Sigmoid colon (tissue), 4 donors: ENCODE measurements around the gene TAP1.

ENCODE experiments used
- CTCF ChIP-seq, 4 experiments: fragments of 450-650 bp in 3 of 4; fragments of 200-600 bp in 1 of 4; IDR thresholded peaks; one replicate each; pipeline ENCODE4 v1.5.1; 2016 to 2019; ENCODE audit warnings: antibody characterized with exemption in 4 of 4, mild to moderate bottlenecking in 3 of 4, moderate library complexity in 2 of 4
- POLR2A ChIP-seq, 2 donors: fragments of 450-650 bp; IDR thresholded peaks; one replicate each; pipeline ENCODE4 v1.6.1; 2016; ENCODE audit warnings: antibody characterized with exemption in 2 of 2, mild to moderate bottlenecking in 2 of 2, moderate library complexity in 2 of 2
- POLR2AphosphoS5 ChIP-seq, 4 donors: sonication (generic); formaldehyde crosslinking; IDR thresholded peaks; one replicate each; pipeline ENCODE4 v1.6.1; 2017; ENCODE audit warnings: antibody characterized with exemption in 4 of 4

GRCh38 chr6:32852844-32853540 is 512 bp downstream of the TAP1 start:
- TF ChIP-seq CTCF (IDR thresholded peaks at IDR 0.05), result no peak
- peak in 1 of 2 donors; percentile 15 for TF ChIP-seq POLR2A (IDR thresholded peaks at IDR 0.05)
- peak in 1 of 4 donors; percentile 47 for TF ChIP-seq POLR2AphosphoS5 (IDR thresholded peaks at IDR 0.05)
